Stomach (tissue), 4 donors: Measurements from ENCODE around the gene LTB4R.

Source experiments
- EP300 ChIP-seq: sonication (generic); formaldehyde crosslinking; IDR thresholded peaks from one replicate; pipeline ENCODE4 v1.6.1; 2017; ENCODE audit warnings: antibody characterized with exemption
- POLR2A ChIP-seq, 4 donors: fragments of 450-650 bp; IDR thresholded peaks; one replicate each; pipeline ENCODE4 v1.6.1; 2016; ENCODE audit warnings: antibody characterized with exemption in 4 of 4, control low read depth in 2 of 4, mild to moderate bottlenecking in 1 of 4, moderate library complexity in 1 of 4
- POLR2AphosphoS5 ChIP-seq, 3 donors: sonication (generic); formaldehyde crosslinking; IDR thresholded peaks; one replicate each; pipeline ENCODE4 v1.6.1; 2016; ENCODE audit warnings: antibody characterized with exemption in 3 of 3
- TF ChIP-seq, protein P1 (sequence below), 7 experiments: fragments of 450-650 bp in 4 of 7; fragments of 200-600 bp in 3 of 7; sonication (generic) in 3 of 7; IDR thresholded peaks; one replicate each; pipeline ENCODE4 v1.5.1; 2016 to 2019; ENCODE audit warnings: antibody characterized with exemption in 7 of 7, control low read depth in 2 of 7, mild to moderate bottlenecking in 1 of 7

GRCh38 chr14:24300326-24300980 is 10.8 kb upstream of the LTB4R start:
- no peak for TF ChIP-seq POLR2AphosphoS5 (IDR thresholded peaks at IDR 0.05)
- no peak for TF ChIP-seq EP300
- TF ChIP-seq, protein P1, sequence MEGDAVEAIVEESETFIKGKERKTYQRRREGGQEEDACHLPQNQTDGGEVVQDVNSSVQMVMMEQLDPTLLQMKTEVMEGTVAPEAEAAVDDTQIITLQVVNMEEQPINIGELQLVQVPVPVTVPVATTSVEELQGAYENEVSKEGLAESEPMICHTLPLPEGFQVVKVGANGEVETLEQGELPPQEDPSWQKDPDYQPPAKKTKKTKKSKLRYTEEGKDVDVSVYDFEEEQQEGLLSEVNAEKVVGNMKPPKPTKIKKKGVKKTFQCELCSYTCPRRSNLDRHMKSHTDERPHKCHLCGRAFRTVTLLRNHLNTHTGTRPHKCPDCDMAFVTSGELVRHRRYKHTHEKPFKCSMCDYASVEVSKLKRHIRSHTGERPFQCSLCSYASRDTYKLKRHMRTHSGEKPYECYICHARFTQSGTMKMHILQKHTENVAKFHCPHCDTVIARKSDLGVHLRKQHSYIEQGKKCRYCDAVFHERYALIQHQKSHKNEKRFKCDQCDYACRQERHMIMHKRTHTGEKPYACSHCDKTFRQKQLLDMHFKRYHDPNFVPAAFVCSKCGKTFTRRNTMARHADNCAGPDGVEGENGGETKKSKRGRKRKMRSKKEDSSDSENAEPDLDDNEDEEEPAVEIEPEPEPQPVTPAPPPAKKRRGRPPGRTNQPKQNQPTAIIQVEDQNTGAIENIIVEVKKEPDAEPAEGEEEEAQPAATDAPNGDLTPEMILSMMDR (IDR thresholded peaks at IDR 0.05) = no peak
- no peak for TF ChIP-seq POLR2A (IDR thresholded peaks at IDR 0.05)
